Endothelial cell of umbilical vein (primary cell): ENCODE measurements around the gene DTD1. TPM values are rescaled to one million over a fixed set of nuclear protein-coding genes. Genes with fewer than 3 reads are reported as not detected.

Source experiments
- BruUV-seq: library from RNA; stranded (reverse); fragments of 400-500 nt; replicated peaks from 2 replicates; lab custom pipeline; 2021; lab: Mats Ljungman, UMichigan
- CTCF ChIA-PET: fragments of 300-600, 350-600 bp; sonication (Branson Sonifier 250); formaldehyde crosslinking; loops from one replicate; lab custom pipeline; 2021; ENCODE audit warnings: antibody characterized with exemption, inconsistent platforms; lab: Charles Lee
- POLR2A ChIA-PET: fragments of 300-600, 350-600 bp; sonication (Branson Sonifier 250); formaldehyde crosslinking; loops from one replicate; lab custom pipeline; 2021; ENCODE audit warnings: antibody characterized with exemption, inconsistent platforms; lab: Charles Lee
- DNase-seq: peaks from one replicate; pipeline ENCODE4 v3.0.0-alpha.2; 2011; ENCODE audit warnings: low read depth, low spot score
- FAIRE-seq: peaks from 2 replicates; lab custom pipeline; 2011; peaks lifted over from hg19 to GRCh38; lab: Jason Lieb, UNC
- H2AFZ ChIP-seq: 2 replicates; pipeline ENCODE4 v1.6.0; 2012; ENCODE audit warnings: low read depth, low read length, control low read depth, inconsistent platforms
- H3K27ac ChIP-seq: 2 replicates; pipeline ENCODE4 v1.5.1; 2011; ENCODE audit warnings: low read depth, mild to moderate bottlenecking, control low read depth, low read length, moderate library complexity; ENCODE audit not compliant: insufficient read depth
- H3K27me3 ChIP-seq, 2 experiments: 2 replicates each; pipeline versions ENCODE4 v1.6.0 to v1.6.1; 2011; ENCODE audit warnings: low read length in 2 of 2, mixed read lengths in 1 of 2; ENCODE audit not compliant: control insufficient read depth in 2 of 2, insufficient read depth in 2 of 2
- H3K36me3 ChIP-seq, 2 experiments: 2 replicates in 1 of 2; 3 replicates in 1 of 2; pipeline ENCODE4 v1.5.1; 2011; ENCODE audit warnings: low read length in 2 of 2, mild to moderate bottlenecking in 1 of 2, moderate library complexity in 1 of 2; ENCODE audit not compliant: control insufficient read depth in 2 of 2, insufficient read depth in 2 of 2; ENCODE audit errors: extremely low read depth in 1 of 2
- H3K4me1 ChIP-seq: 3 replicates; pipeline ENCODE4 v1.5.1; 2011; ENCODE audit warnings: mild to moderate bottlenecking, low read length; ENCODE audit not compliant: control insufficient read depth, insufficient read depth; ENCODE audit errors: extremely low read depth
- H3K4me2 ChIP-seq: 2 replicates; pipeline ENCODE4 v1.6.1; 2011; ENCODE audit warnings: low read length, control low read depth, mixed read lengths; ENCODE audit not compliant: insufficient read depth
- H3K4me3 ChIP-seq, 3 experiments: fragments of 200-600 bp in 1 of 3; sonication (generic), shearing (Covaris generic) in 1 of 3; replicated peaks in 1 of 3; 2 replicates each; pipeline ENCODE4 v1.5.1; 2011 to 2016; ENCODE audit warnings: control low read depth in 3 of 3, low read length in 3 of 3, mild to moderate bottlenecking in 2 of 3, inconsistent platforms in 1 of 3, low read depth in 1 of 3, moderate library complexity in 1 of 3; ENCODE audit not compliant: insufficient read depth in 1 of 3
- H3K79me2 ChIP-seq: 2 replicates; pipeline ENCODE4 v1.6.0; 2012; ENCODE audit warnings: low read length, inconsistent platforms; ENCODE audit not compliant: control insufficient read depth, insufficient read depth
- H3K9ac ChIP-seq: replicated peaks from 2 replicates; pipeline ENCODE3; 2011; ENCODE audit warnings: low read length, control low read depth; ENCODE audit not compliant: insufficient read depth; ENCODE audit errors: extremely low read depth
- H3K9me1 ChIP-seq: replicated peaks from 3 replicates; pipeline ENCODE4 v1.6.0; 2011; ENCODE audit warnings: mild to moderate bottlenecking, low read length; ENCODE audit not compliant: control insufficient read depth, insufficient read depth; ENCODE audit errors: extremely low read depth
- H3K9me3 ChIP-seq: replicated peaks from 2 replicates; pipeline ENCODE4 v1.5.1; 2012; ENCODE audit warnings: low read length, inconsistent platforms; ENCODE audit not compliant: control insufficient read depth, insufficient read depth
- H4K20me1 ChIP-seq: replicated peaks from 2 replicates; pipeline ENCODE3; 2011; ENCODE audit warnings: mild to moderate bottlenecking, low read length; ENCODE audit not compliant: control insufficient read depth, insufficient read depth; ENCODE audit errors: extremely low read depth
- CTCF ChIP-seq, 2 donors: IDR thresholded peaks; 1 replicate in 1 of 2; 2 replicates in 1 of 2; pipeline ENCODE4 v1.5.1; 2011; ENCODE audit warnings: low read length in 2 of 2, mild to moderate bottlenecking in 2 of 2, moderate library complexity in 2 of 2, control low read depth in 1 of 2, inconsistent platforms in 1 of 2, low read depth in 1 of 2; ENCODE audit not compliant: insufficient read depth in 1 of 2; ENCODE audit errors: extremely low read depth in 1 of 2
- EZH2 ChIP-seq: IDR thresholded peaks from 2 replicates; pipeline ENCODE4 v1.6.1; 2012; ENCODE audit warnings: borderline replicate concordance, low read depth, mild to moderate bottlenecking, moderate library complexity, low read length, inconsistent platforms; ENCODE audit not compliant: severe bottlenecking
- FOS ChIP-seq: IDR thresholded peaks from 2 replicates; pipeline ENCODE4 v1.6.1; 2011; ENCODE audit warnings: mild to moderate bottlenecking, low read length, moderate library complexity, borderline replicate concordance; ENCODE audit not compliant: insufficient read depth
- GATA2 ChIP-seq: IDR thresholded peaks from 2 replicates; pipeline ENCODE4 v1.7.0; 2011; ENCODE audit warnings: low read depth, mild to moderate bottlenecking, moderate library complexity, mixed read lengths, low read length; ENCODE audit not compliant: insufficient read length, insufficient read depth
- JUN ChIP-seq: IDR thresholded peaks from 2 replicates; pipeline ENCODE4 v1.6.1; 2011; ENCODE audit warnings: borderline replicate concordance, low read depth; ENCODE audit not compliant: insufficient read length, insufficient read depth
- MAX ChIP-seq: IDR thresholded peaks from 2 replicates; pipeline ENCODE4 v1.6.1; 2011; ENCODE audit not compliant: insufficient read depth, insufficient read length
- MYC ChIP-seq: IDR thresholded peaks from one replicate; pipeline ENCODE4 v1.6.1; 2011; ENCODE audit warnings: mild to moderate bottlenecking, low read depth, low read length
- POLR2A ChIP-seq: IDR thresholded peaks from 2 replicates; pipeline ENCODE4 v1.6.1; 2012; ENCODE audit warnings: low read depth, mild to moderate bottlenecking, control low read depth, low read length
- POLR2AphosphoS5 ChIP-seq: IDR thresholded peaks from 2 replicates; pipeline ENCODE4 v1.6.1; 2012; ENCODE audit warnings: low read depth, mild to moderate bottlenecking, control low read depth, low read length, moderate library complexity; ENCODE audit not compliant: insufficient read depth
- dilution Hi-C: fragments of 300-500 bp; cut with MboI; formaldehyde crosslinking; loops from one replicate; pipeline ENCODE4 v1.15.0; 2019; ENCODE audit warnings: low sequenced_read_pairs; ENCODE audit not compliant: extremely low pct_ligation_motif_present
- intact Hi-C: fragments of 100-400 bp; cut with micrococcal nuclease; formaldehyde crosslinking; loops from one replicate; pipeline ENCODE4 v1.10.0; 2022
- polyA plus RNA-seq, 4 experiments: library from polyadenylated mRNA; depleted of rRNA in 3 of 4; stranded (reverse) in 3 of 4; unstranded in 1 of 4; fragments of >200 nt; gene quantifications; 2 replicates each; pipeline versions ENCODE4 v1.2.1 to v1.2.3, GENCODE V29; 2011 to 2012; ENCODE audit warnings: missing spikeins in 1 of 4
- total RNA-seq: library from RNA; stranded (reverse); gene quantifications from 2 replicates; pipeline ENCODE4 v1.2.3, GENCODE V29; 2021

Gene DTD1
- total and polyA plus RNA-seq, 2 donors (not counting 3 experiments of a cell fraction or from before 2014, with no cell fraction given) = 48.2 to 50.8 TPM

GRCh38 chr20:18665135-18665534 lies 77.3 kb downstream of the DTD1 start:
- dilution Hi-C loops = no loop called here
- no TSS peak for BruUV-seq

More at GRCh38 chr20:18665135-18665534, 77.3 kb downstream of the DTD1 start:
- no peaks in the 10 kb centered on the region for H3K9me3 ChIP-seq
- H3K9me1 ChIP-seq = no peaks in the 10 kb centered on the region
- H3K36me3 ChIP-seq = no peaks in the 10 kb centered on the region
- no peaks in the 10 kb centered on the region for H3K79me2 ChIP-seq
- intact Hi-C loops = no loop called here
- H3K27ac ChIP-seq = no peak overlapping the region
- no peaks in the 10 kb centered on the region for H3K27me3 ChIP-seq
- TF ChIP-seq MYC (no peak), FOS (no peak), GATA2 (no peak), MAX (no peak), EZH2 (no peak), CTCF (IDR thresholded peaks at IDR 0.05; ENCODE audit: extremely low read depth in 1 of 2, insufficient read depth in 1 of 2, low read depth in 1 of 2, low read length in 2 of 2) (no peak), JUN (no peak), POLR2A (no peak), POLR2AphosphoS5 (no peak)
- ChIA-PET CTCF (interaction anchor here (0.8 kb wide), 1 partner anchor 32 kb away, joined by 3 read pairs; no protein-coding TSS in a partner anchor), POLR2A (no interaction called here)
- no peak overlapping the region for H3K4me2 ChIP-seq
- H3K4me1 ChIP-seq = no peaks in the 10 kb centered on the region
- no peak overlapping the region for H3K9ac ChIP-seq
- no peaks in the 10 kb centered on the region for H4K20me1 ChIP-seq
- DNase-seq = no peak
- no peak for FAIRE-seq
- H2AFZ ChIP-seq = no peak overlapping the region
- H3K4me3 ChIP-seq = no peak overlapping the region
